ENCODE measurements around the gene DMKN. TPM values are rescaled to one million over a fixed set of nuclear protein-coding genes. Genes with fewer than 3 reads are reported as not detected.
"Not testable (repeated sequence)": the region's sequence is repeated elsewhere in the genome, so short reads cannot be mapped to it uniquely, and the experiment has no call there.

DMKN gene
- total and polyA plus RNA-seq, 2 donors from 2014 or later: 137 to 150 TPM

- FAIRE-seq (no peak), DNase-seq (peak in 1 of 5 donors; percentile 53)
- Histone ChIP-seq H3K9ac (ENCODE audit: low read length in 3 of 3) (no peak overlapping the region), H3K4me3 (ENCODE audit: low read length in 3 of 3) (no peak overlapping the region), H3K36me3 (ENCODE audit: control insufficient read depth in 2 of 3, insufficient read depth in 3 of 3, low read length in 3 of 3) (no peaks in the 10 kb centered on the region), H3K4me1 (ENCODE audit: control insufficient read depth in 2 of 3, insufficient read depth in 2 of 3, low read depth in 1 of 3, low read length in 3 of 3) (peaks cover 5 to 17% (median 11%) of the 10 kb centered on the region in 3 donors), H3K9me3 (ENCODE audit: control insufficient read depth in 2 of 3, insufficient read depth in 1 of 3, low read length in 3 of 3) (no peaks in the 10 kb centered on the region), H3K27me3 (ENCODE audit: control insufficient read depth, insufficient read depth, low read length) (no peaks in the 10 kb centered on the region), H3K27ac (ENCODE audit: low read depth in 2 of 2, low read length in 2 of 2) (no peak overlapping the region)
- intact Hi-C loops (cut with DNase I): loop anchor here (10.0 kb wide), 1 partner anchor 108 kb away; the partner anchor contains the start of gene FFAR3
- no peak for TF ChIP-seq CTCF (IDR thresholded peaks at IDR 0.05; ENCODE audit: borderline replicate concordance, extremely low read depth, insufficient read depth)
Observed at GRCh38 chr19:35462476-35462953, 50.9 kb downstream of the DMKN start.

DNA sequence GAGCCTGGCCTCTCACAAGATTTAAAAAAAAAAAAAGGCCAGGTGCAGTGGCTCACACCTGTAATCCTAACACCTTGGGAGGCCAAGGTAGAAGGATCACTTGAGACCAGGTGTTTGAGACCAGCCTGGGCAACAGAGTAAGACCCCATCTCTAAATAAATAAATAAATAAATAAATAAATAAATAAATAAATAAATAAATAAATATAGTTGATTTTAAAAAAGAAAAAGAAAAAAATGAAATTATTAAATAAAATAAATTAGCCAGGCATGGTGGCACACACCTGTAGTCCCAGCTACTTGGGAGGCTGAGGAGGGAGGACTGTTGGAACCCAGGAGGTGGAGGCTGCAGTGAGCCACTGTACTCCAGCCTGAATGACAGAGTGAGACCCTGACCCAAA is 51.7 kb downstream of the DMKN start:
- H3K9me3 ChIP-seq (ENCODE audit: control insufficient read depth in 2 of 3, insufficient read depth in 1 of 3, low read length in 3 of 3); H3K9ac ChIP-seq (ENCODE audit: low read length in 3 of 3); H3K4me3 ChIP-seq (ENCODE audit: low read length in 3 of 3); H3K27me3 ChIP-seq (ENCODE audit: control insufficient read depth, insufficient read depth, low read length); DNase-seq; H3K27ac ChIP-seq (ENCODE audit: low read depth in 2 of 2, low read length in 2 of 2); H3K36me3 ChIP-seq (ENCODE audit: control insufficient read depth in 2 of 3, insufficient read depth in 3 of 3, low read length in 3 of 3); FAIRE-seq: not testable (repeated sequence)
- H3K4me1 ChIP-seq (ENCODE audit: control insufficient read depth in 2 of 3, insufficient read depth in 2 of 3, low read depth in 1 of 3, low read length in 3 of 3): peaks cover 5 to 17% (median 11%) of the 10 kb centered on the region in 3 donors
- intact Hi-C loops (cut with DNase I): loop anchor here (10.0 kb wide), 1 partner anchor 107 kb away; the partner anchor contains the start of gene FFAR3

GRCh38 chr19:35461060-35461459 is 52.4 kb downstream of the DMKN start:
- TF ChIP-seq CTCF (IDR thresholded peaks at IDR 0.05; ENCODE audit: borderline replicate concordance, extremely low read depth, insufficient read depth): no peak
- DNase-seq (no peak), FAIRE-seq (no peak)
- Histone ChIP-seq H3K9me3 (ENCODE audit: control insufficient read depth in 2 of 3, insufficient read depth in 1 of 3, low read length in 3 of 3) (no peaks in the 10 kb centered on the region), H3K9ac (ENCODE audit: low read length in 3 of 3) (no peak overlapping the region), H3K27me3 (ENCODE audit: control insufficient read depth, insufficient read depth, low read length) (no peaks in the 10 kb centered on the region), H3K4me3 (ENCODE audit: low read length in 3 of 3) (no peak overlapping the region), H3K36me3 (ENCODE audit: control insufficient read depth in 2 of 3, insufficient read depth in 3 of 3, low read length in 3 of 3) (no peaks in the 10 kb centered on the region), H3K27ac (ENCODE audit: low read depth in 2 of 2, low read length in 2 of 2) (no peak overlapping the region), H3K4me1 (ENCODE audit: control insufficient read depth in 2 of 3, insufficient read depth in 2 of 3, low read depth in 1 of 3, low read length in 3 of 3) (peaks cover 5 to 17% (median 11%) of the 10 kb centered on the region in 3 donors)
- intact Hi-C loops (cut with DNase I): loop anchor here (10.0 kb wide), 1 partner anchor 106 kb away; the partner anchor contains the start of gene FFAR3

GRCh38 chr19:35460608-35461007 is 52.8 kb downstream of the DMKN start:
- H3K4me3 ChIP-seq (ENCODE audit: low read length in 3 of 3): no peak overlapping the region
- H3K36me3 ChIP-seq (ENCODE audit: control insufficient read depth in 2 of 3, insufficient read depth in 3 of 3, low read length in 3 of 3): no peaks in the 10 kb centered on the region
- H3K9me3 ChIP-seq (ENCODE audit: control insufficient read depth in 2 of 3, insufficient read depth in 1 of 3, low read length in 3 of 3): no peaks in the 10 kb centered on the region
- H3K9ac ChIP-seq (ENCODE audit: low read length in 3 of 3): no peak overlapping the region
- no peak for TF ChIP-seq CTCF (IDR thresholded peaks at IDR 0.05; ENCODE audit: borderline replicate concordance, extremely low read depth, insufficient read depth)
- H3K27me3 ChIP-seq (ENCODE audit: control insufficient read depth, insufficient read depth, low read length): no peaks in the 10 kb centered on the region
- intact Hi-C loops (cut with DNase I): loop anchor here (10.0 kb wide), 1 partner anchor 106 kb away; the partner anchor contains the start of gene FFAR3
- DNase-seq (no peak), FAIRE-seq (no peak)
- H3K27ac ChIP-seq (ENCODE audit: low read depth in 2 of 2, low read length in 2 of 2): no peak overlapping the region
- H3K4me1 ChIP-seq (ENCODE audit: control insufficient read depth in 2 of 3, insufficient read depth in 2 of 3, low read depth in 1 of 3, low read length in 3 of 3): peaks cover 5 to 17% (median 11%) of the 10 kb centered on the region in 3 donors
